Neural progenitor cell (in vitro differentiated cells): ENCODE measurements around the gene ARNT2.

Experiments
- CTCF ChIP-seq: fragments of 200-600 bp; sonication (generic); IDR thresholded peaks from 2 replicates; pipeline ENCODE4 v1.5.1; 2017; ENCODE audit warnings: antibody characterized with exemption, mild to moderate bottlenecking
- EZH2 ChIP-seq: fragments of 200-600 bp; sonication (generic); IDR thresholded peaks from 2 replicates; pipeline ENCODE4 v1.6.1; 2017; ENCODE audit warnings: antibody characterized with exemption, mild to moderate bottlenecking, moderate library complexity

DNA sequence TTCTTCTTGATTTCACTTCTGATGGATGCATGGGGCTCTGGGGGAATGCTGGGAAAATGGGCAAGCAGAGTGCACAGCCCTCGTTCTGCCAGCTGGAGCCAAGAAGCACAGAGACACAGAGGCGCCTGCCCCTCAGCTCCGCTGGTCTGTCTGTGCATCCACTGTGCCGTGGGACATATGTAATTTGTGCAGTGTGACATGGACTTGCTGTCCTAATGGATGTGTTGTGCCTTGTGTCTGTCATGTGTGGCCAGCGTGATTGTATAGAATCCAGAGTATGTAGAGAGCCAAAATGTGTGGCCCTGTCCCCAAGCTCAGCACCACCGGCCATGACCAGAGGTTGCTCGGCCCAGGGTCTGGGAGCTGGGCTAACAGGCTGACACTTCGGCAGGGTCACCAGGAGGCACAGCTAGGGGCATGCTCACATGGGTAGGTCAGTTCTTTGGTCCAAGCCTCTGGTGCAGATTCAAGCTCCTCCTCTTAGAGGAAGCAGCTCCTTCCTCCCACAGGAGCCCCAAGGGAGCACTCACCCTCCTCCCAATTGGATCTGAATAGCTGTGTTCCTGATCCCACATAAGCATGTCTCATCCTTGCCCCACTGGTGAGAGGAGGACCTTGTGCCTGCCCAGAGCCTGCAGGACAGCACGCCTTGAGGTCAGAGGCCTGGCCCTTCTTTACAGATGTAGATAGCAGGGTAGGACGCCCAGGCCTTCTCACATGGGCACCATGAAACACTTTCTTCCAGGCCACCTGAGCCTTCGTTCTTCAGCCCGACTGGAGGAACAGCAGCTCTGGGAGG, 190.1 kb downstream of the ARNT2 start:
- no peak for TF ChIP-seq EZH2
- TF ChIP-seq CTCF: no peak
